HG03439 (cell line): ENCODE results near the gene TXN2.
"Not testable (repeated sequence)": the region's sequence is repeated elsewhere in the genome, so short reads cannot be mapped to it uniquely, and the experiment has no call there.

Source experiments
- ATAC-seq: cut with Tn5 transposase; IDR thresholded peaks from one replicate; pipeline ENCODE4 v1.9.1; 2021; ENCODE audit warnings: mild to moderate bottlenecking, moderate library complexity; ENCODE audit not compliant: unreplicated experiment

Gene TXN2

DNA sequence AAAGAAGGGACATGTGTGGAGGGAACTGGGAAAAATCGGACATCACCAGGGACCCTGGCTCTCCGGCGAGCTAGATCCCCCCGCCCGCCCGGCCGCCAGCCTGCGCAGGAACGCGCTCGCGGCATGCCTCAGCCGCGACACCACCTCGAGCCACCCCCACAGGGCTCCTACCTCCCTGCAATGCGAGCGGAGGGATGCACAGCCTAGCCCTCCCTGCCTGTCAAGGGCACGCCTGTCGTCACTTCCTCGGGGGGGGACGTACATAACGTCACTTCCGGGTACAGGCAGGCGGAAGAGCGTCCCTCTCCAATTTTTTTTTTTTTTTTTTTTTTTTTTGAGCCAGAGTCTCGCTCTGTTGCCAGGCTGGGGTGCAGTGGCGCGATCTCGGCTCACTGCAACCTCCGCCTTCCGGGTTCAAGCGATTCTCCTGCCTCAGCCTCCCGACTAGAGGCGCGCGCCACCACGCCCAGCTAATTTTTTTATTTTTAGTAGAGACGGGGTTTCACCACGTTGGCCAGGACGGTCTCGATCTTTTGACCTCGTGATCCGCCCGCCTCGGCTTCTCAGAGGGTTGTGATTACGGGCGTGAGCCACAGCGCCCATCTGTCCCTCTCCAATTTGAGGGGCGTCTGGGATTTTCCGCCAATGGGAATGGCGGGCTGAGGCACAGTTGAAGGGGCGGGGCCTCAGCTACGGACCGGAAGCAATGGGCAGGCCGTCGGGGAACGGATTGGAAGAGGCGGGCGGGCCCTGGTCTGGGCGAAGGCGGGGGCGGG, at the start of gene TXN2:
Gene TXN2 (minus strand): TSS at position 248 of the 776 bp plus-strand sequence. CDS start 803 bp downstream, outside the sequence.
- peak; percentile 81 for ATAC-seq

DNA sequence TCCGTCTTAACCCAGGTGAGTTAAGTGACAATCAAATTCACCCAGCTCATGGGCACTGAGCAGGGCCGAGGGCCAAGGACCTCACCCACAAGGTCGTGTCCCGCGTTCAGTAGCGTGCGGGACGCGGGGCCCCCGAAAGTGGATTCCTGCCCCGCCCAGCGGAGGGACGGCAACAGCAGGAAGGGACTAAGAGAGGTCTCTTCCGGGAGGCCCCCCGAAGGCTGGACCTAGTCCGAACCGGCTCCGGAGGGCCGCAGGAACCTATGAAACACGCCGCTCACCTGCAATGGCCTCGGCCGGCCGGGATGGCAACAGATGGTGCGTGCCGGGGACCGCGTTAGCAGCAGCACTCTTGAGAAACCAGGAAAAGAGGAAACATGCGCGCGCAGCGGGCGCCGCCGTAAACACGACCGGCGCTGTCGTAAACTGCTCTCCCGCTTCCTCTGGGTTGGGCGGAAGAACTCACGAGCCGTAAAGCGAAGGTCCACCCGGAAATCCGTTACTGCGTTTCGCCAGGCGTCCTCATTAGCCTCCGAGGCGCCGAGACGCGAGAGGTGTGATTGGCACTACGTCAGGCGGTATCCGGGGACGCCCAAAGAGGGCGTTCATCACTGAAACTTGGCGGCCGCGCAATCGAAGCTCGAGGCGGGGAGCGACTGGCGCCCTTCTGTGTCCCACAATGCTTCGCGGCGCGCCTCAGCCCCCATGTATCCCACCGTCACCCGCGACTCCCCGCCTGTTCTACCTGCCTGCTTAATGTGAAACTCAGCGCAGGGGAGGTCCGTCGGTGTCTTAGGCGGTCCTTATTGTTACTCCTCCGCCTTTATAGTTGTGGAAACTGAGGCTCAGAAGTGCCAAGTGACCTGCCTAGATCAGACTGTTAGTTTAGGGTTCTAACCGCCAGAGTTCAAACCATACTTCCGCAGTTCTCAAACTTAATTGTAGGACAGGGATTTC, 47.6 kb upstream of the TXN2 start, which contains the start of gene EIF3D:
Gene EIF3D (minus strand): TSS at position 372 of the 957 bp plus-strand sequence. CDS start 3,045 bp downstream, outside the sequence.
- ATAC-seq, result peak; percentile 93

- no peak for ATAC-seq
Measured at GRCh38 chr22:36528341-36528740, 46.9 kb upstream of the TXN2 start.

GRCh38 chr22:36522662-36523061, 41.2 kb upstream of the TXN2 start:
- ATAC-seq, result no peak

- ATAC-seq, result no peak
Measured at GRCh38 chr22:36520423-36520822, 39.0 kb upstream of the TXN2 start.

DNA sequence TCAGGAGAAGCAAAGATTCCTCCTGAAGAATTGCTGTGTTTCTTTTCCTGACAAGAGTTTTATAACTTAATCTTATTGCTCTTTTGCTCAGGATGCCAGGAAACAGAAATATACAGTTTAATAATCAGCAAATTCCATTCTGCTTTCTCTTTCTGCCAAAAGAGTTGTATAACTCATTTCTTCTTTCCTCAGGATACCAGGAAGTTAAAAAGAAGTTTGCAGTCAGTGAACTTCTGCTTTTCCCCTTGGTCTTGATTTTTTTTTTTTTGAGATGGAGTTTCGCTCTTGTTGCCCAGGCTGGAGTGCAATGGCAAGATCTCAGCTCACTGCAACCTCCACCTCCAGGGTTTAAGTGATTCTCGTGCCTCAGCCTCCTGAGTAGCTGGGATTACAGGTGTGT, 38.5 kb upstream of the TXN2 start:
- ATAC-seq, result not testable (repeated sequence)

DNA sequence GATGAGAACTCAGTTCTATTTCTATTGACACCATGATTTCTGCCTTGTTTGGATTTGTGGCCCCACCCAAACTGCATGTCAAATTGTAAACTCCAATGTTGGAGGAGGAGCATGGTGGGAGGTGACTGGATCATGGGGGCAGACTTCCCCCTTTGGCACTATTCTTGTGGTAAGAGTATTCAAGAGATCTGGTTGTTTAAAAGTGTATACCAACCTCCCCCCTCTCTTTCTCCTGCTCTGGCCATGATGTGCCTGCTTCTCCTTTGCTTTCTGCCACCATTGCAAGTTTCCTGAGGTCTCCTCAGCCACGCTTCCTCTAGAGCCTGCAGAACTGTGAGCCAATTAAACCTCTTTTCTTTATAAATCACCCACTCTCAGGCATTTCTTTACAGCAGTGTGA, 33.3 kb upstream of the TXN2 start:
- no peak for ATAC-seq

- ATAC-seq, result no peak
Measured at GRCh38 chr22:36512991-36513390, 31.6 kb upstream of the TXN2 start.

DNA sequence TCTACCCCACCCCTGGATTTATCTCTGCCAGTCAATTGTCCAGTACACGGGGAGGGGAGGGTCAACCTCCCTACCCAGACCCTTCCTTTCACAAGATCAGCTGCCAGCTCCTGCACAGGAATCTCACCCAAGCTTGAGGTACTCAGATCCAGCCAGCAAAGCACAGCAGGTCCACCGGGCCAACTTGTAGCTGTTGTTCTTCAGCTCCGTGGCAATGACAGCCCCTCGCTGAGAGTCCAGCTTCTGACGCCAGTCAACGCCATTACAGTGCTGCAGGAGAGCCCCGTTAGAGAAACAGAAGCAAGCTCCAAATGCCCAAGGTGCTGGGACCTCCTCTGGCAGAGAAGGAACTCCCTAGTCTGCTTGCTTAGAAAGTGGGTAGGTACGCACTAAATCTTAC, 30.9 kb upstream of the TXN2 start:
- ATAC-seq, result no peak

- no peak for ATAC-seq
Measured at GRCh38 chr22:36510966-36511881, 29.8 kb upstream of the TXN2 start.

- no peak for ATAC-seq
Measured at GRCh38 chr22:36510384-36510783, 28.9 kb upstream of the TXN2 start.

DNA sequence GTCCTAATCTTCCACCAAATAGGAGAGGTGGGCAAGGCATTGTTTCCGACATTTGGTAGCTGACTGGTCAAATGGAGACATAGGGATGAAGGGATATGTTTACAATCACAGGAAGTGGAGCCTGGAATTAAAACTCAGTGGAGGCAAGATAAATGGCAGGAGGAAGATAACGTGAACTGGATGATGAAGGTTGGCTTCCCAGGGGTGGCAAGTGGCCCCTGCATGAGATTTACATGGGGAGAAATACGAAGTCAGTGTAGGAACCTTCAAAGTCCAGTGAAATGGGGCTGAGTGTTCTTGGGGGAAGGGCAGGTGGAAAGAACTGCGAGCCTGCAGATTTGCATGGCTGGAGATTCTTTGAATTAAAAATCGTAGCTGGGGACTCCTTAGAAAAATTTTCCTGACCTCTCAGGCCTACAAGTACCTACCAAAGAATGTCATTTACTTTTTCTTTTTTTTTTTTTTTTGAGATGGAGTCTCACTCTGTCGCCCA, 26.1 kb upstream of the TXN2 start:
- ATAC-seq, result no peak

GRCh38 chr22:36506637-36507517, 25.4 kb upstream of the TXN2 start, which contains the start of gene FOXRED2:
TSS of gene FOXRED2 (minus strand) at chr22:36507040. CDS start at chr22:36506422, 618 bp downstream.
- peak; percentile 80 for ATAC-seq

- ATAC-seq, result no peak
Measured at GRCh38 chr22:36505998-36506635, 24.7 kb upstream of the TXN2 start.

GRCh38 chr22:36497910-36498665, 16.6 kb upstream of the TXN2 start:
- no peak for ATAC-seq

- ATAC-seq, result no peak
Measured at GRCh38 chr22:36493690-36494110, 12.3 kb upstream of the TXN2 start.

DNA sequence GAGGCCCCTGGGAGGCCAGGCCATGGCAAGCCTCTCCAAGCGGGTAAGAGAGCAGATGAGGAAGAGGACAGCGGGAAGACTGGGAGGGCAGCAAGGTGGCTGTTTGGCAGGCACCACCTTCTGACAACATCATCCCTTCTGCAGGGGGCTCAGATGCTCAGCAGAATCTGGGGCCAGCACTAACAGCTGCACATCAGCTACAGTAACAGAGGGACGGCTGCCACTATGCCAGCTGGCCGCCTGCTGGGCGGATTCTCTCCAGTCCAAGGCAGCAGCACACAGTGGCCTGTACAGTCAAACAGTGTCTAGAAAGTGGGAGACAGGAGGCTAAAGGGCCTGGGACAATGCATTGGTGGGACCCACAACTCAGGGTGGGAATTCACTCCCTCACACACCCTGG, 10.7 kb upstream of the TXN2 start:
- ATAC-seq, result no peak

- no peak for ATAC-seq
Measured at GRCh38 chr22:36491155-36491554, 9.7 kb upstream of the TXN2 start.
